Suppressor macrophage treated with lipopolysaccharide for 1 hour (primary cell): ENCODE results near the gene C1GALT1C1.
"Not testable (repeated sequence)": the region's sequence is repeated elsewhere in the genome, so short reads cannot be mapped to it uniquely, and the experiment has no call there.

Experiments used
- DNase-seq, 3 donors: peaks; one replicate each; pipeline ENCODE4 v3.0.0-alpha.2; 2020 to 2022

Gene C1GALT1C1

DNA sequence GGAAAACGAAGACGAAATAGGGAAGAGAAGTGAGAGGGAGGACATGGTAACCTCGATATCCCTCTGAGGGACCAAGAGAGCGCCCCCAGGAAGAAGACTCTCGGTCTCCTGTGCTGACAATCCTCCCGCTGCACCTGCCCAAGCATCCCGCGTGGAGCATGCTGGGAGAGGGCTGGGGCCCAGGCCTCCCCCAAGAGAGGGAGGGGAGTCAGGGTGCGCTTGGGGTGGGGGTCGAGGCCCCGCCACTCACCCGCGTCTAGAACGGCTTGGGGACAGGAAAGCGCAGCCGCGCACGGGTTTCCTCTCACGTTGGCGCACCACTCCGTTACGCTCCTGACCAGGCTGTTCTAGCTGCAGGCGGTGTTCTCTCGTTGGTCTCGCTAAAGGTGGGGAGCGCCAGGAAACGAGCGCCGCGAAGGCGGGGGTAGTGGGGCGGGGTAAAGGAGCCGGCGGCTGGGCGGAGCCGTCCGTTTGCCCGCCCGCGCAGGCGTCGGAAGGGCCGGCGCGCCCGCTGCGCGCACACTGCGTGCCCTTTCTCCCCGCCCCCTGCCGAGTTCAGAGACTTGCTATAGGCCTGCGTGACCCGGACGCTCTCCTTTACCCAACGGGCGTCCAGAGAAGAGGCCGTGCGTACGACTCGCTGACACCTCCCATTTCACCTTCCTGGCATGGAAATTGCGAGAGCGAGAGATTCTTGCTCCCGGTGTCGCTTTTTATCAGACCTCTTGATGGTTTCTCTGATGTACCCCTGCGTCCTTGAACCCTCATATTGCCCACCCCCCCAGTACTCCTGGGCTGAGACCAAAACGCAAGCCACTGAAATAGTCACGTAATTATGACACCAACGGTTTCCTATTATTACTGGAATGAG lies at the start of gene C1GALT1C1:
Gene C1GALT1C1 (minus strand): TSS at position 388 of the 871 bp plus-strand sequence. CDS start 2,888 bp downstream, outside the sequence.
- DNase-seq: peak; percentile 91 to 96 (median 93)

DNA sequence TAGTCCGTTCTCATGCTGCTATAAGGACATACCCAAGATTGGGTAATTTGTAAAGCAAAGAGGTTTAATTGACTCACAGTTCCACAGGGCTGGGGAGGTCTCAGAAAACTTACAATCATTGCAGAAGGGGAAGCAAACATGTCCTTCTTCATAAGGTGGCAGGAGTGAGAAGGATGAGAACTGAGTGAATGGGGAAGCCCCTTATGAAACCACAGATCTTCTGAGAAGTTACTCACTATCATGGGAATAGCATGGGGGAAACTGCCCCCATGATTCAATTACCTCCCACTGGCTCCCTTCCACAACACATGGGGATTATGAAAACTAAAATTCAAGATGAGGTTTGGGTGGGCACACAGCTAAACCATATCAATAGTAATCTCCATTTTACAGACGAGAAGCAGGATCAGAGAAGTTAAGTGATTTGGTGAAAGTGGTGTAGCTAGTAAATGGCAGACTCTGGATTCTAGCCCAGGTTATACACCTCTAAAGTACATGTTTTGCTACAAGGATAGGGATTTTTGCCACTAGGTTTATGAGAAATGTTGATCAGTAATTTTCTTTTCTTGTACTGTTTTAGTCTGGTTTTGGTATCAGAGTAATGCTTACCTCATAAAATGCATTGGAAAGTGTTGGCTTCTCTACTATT lies 47.3 kb upstream of the C1GALT1C1 start:
- peak; percentile 13 to 55 (median 46) for DNase-seq

DNA sequence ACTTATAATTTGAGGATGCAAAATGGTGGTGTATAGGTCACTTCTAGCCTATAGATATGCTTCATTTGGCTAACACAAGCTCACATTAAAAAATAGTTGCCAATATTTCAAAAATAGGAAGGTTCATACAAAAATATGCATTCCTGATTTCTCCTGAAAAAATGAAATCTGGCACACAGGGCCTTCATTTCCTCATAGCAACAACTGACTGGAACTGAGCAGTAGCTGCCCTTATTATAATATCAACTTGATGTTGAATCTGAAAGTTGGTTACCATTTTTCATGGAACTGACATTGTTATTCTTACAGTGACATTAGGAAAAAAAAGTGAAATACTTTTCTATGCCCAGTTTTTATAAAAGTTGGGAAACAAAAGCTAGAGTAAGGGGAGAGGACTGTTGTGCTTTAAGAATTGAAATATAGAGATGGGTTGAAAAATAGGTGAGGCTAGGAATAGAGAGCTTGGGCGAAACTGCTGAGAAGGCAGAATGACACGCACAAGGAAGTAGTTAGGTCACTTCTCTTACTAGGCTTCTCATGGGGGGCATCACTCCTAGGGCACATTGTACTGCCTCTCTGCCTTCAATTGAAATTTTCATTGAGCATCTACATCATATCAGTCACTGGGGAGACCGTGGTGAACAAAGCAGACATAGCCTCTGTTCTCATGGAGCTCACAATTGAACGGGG lies 43.1 kb upstream of the C1GALT1C1 start:
- DNase-seq: no peak

DNA sequence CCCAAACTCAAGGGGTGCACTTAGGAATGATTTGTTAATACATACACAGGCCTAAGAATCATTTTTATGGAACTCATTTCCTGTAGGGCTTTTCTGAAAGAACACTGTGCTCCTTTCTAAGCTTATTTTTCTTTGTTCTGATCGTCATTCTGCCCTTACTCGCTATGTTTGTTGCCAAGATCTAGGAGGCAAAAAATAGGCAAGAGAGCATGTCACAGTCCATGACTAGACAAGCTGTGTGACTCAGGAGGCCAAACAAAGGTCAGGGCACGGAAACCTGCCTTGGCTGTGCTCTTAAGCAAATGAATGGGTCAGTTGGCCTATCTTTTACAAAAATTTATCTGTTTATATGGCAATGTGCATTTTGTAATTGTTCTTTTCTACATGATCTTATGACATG lies 42.5 kb upstream of the C1GALT1C1 start:
- DNase-seq: peak in 1 of 3 donors; percentile 11

DNA sequence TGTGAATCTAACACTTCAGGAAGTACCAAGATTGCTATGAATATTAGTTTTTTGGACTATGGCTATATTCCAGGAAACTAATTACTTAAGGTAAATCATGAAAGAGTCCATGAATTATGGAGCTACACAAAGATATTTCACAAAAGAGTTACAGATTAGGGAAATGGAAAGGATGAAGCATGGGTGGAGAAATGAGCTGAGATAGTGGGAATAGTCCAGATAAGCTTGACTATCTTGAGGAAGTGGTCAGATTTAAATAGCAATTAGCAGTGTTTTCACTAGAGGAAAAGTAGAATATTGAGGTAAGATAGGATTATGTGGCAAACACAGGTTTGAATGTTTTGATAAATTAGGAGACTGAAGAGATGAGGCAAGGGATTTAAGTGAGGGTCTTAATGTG lies 42.1 kb upstream of the C1GALT1C1 start:
- no peak for DNase-seq

DNA sequence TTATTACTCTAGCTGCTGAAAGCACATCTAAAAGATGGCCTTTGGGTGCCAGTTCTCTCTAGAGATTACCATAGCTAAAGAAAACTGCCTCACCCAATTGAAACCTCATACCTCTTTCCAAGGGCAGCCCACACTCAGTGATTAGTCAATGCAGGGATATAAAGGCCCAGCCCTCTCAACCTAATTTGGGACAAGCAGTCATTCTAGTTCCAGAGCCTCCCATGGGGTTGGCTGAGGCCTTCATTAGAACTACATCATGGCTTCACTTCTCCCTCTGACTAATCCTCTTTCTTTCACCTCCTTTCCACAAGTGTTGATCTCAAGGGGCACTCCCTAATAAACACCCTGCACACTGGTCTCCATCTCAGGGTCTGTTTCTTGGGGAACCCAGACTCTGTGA lies 38.5 kb upstream of the C1GALT1C1 start:
- DNase-seq: no peak

DNA sequence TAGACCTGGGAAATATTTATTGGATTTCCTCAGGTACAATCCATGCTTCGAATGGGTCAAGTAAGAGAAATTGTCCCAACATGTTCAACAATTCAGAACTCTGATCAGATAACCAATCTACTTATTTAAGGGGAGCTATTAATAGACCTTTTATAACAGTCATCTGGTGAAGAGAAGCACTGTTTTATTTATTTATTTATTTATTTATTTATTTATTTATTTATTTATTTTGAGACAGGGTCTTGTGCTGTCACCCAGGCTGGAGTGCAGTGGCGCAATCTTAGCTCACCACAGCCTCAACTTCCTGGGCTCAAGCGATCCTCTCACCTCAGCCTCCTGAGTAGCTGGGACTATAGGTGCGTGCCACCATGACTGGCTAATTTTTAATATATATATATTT lies 34.7 kb upstream of the C1GALT1C1 start:
- not testable (repeated sequence) for DNase-seq

DNA sequence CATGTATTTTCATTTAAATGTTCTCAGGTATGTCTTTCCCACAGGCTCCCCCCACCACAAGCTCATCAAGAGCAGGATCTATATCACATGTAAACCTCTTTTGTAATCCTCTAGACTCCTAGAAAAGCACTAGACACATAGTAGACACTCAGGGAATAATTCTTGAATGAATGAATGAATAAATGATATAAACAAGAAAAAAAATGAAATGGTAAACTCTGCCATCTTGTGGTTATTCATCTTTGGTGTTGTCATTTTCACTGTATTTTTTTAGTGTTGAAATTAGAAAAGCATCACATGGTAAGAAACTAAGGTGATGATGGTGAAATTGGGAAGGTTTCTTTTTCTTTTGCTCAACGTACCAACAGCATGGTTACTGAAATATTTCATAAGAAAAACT lies 34.2 kb upstream of the C1GALT1C1 start:
- DNase-seq: peak in 2 of 3 donors; percentile 47 to 57

DNA sequence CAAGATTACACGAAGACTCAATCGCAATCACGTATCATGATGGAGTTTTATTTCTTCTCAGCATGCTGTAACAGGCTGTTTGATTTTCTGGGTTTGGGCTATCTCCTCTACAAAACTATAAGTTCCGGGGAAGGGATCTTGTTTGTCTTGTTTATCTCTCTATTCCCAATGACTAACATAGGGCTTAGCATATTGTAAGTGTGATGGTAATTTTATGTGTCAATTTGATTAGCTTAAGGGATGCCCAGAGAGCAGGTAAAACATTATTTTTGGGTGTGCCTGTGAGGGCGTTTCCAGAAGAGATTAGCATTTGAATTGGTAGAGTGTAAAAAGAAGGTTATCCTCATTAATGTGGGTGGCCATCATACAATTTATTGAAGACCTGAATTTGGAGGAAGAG lies 32.8 kb upstream of the C1GALT1C1 start:
- no peak for DNase-seq

DNA sequence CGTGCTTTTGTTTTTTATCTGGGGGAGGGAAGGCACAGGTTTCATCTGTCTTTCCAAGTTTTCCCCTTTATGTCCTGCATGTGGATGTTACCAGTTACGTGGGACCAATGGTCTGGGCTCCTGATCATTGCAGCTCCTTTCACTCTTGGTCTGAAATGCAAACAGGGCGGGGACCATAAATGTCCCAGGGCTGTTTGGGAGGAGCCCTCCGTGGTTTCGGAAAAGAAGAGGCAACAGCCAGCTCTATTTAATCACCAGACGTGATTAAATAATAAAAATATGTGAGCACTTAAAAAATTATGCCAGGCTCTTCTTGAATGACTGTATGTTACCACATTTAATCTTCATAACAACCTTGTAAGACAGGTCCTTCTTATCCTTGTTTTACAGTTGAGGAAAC lies 30.8 kb upstream of the C1GALT1C1 start:
- DNase-seq: no peak

DNA sequence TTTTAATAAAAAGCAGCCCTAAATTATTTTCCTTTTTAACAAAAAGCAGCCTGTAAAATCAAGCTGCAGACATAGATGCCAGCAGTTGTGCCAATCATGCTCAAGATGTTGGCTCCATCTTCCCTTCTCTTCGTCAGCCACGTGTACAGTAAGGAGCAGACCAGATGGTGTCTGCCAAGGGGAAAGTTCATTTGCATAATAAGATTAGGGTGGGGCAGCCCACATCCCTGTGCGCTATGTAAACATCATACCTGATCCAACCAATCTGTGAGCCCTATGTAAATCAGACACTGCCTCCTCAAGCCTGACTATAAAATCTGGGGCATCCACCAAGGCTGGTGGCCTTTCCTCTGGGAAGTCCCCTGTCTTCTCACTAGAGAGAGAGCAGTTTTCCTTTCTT lies 23.1 kb upstream of the C1GALT1C1 start:
- peak in 2 of 3 donors; percentile 21 to 44 for DNase-seq

DNA sequence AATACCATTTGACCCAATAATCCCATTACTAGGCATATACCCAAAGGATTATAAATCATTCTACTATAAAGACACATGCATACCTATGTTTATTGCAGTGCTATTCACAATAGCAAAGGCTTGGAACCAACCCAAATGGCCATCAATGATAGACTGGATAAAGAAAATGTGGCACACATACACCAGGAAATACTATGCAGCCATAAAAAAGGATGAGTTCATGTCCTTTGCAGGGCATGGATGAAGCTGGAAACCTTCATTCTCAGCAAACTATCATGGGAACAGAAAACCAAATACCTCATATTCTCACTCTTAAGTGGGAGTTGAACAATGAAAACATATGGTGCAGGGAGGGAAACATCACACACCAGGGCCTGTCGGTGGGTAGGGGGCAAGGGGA lies 22.4 kb upstream of the C1GALT1C1 start:
- not testable (repeated sequence) for DNase-seq

DNA sequence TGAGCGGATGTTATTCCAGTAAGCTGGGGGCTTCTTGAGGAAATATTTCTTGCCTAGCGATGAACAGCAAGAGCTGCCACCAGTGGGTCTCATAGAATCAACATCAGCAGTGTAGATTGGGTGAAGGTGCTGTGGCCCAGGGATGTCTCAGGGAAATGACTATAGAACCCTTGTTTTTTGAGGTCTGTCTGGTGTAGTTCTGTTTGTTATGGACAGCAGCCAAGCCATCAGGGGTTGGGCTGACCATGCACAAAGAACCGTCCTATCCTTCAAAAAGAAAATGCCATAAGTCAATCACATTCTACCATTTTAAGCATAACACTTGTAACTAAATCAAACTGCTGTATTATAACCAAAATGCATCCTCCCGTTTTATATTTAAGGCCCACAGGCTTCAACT lies 17.3 kb upstream of the C1GALT1C1 start:
- no peak for DNase-seq

DNA sequence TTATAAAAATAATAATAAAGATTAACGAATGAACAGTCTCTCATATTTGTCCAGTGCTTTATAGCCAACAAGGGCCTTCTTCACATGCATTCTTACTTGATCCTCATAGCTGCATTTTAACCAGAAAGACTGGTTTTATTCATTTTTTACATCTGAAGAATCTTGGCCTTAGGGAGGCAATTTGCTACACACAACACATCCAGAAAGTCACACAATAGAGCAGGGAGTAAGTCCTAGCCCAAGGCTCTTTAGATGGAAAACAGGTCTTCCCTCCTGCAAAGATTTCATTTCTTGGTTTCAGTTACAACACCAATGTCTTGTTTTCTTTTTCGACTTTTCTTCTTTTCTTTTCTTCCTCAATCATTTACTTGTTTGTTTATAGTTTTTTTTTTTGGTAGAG lies 13.0 kb upstream of the C1GALT1C1 start:
- no peak for DNase-seq

DNA sequence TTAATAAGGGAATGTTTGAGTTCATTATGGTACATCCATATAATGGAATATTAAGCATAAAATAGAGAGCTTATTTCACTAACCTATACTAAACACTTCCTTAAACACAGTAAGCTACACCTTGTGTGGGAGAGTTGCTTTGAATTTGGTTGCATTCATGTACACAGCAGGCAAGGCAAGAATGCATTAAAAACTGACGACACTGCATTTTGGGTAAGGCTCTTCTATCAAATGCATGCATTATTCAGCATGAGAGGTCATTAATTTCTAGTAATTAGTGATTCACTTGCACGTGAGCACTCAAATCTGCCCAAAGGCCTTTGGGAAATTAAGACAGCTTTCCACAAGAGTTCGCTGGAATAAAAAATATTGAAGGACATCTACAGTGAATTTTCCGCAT lies 8.8 kb upstream of the C1GALT1C1 start:
- DNase-seq: no peak

DNA sequence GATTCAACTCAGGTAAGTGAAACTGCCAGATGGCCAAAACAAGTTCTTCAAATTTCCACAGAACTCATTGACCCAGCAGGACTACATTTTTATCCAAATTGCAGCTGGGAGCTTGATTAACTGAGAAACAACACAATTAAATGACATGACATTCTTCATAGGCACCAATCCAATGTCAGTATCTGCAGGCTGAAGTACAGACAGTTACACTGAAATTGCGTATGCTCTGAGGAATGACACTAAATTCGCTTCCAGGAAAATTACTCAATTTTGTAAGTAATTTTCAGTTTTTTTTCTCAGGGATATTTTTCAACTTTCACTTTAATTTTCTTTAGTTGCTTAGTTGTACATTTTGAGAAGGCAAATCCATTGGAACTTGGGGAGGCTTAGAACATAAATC lies 4.5 kb downstream of the C1GALT1C1 start:
- DNase-seq: no peak

DNA sequence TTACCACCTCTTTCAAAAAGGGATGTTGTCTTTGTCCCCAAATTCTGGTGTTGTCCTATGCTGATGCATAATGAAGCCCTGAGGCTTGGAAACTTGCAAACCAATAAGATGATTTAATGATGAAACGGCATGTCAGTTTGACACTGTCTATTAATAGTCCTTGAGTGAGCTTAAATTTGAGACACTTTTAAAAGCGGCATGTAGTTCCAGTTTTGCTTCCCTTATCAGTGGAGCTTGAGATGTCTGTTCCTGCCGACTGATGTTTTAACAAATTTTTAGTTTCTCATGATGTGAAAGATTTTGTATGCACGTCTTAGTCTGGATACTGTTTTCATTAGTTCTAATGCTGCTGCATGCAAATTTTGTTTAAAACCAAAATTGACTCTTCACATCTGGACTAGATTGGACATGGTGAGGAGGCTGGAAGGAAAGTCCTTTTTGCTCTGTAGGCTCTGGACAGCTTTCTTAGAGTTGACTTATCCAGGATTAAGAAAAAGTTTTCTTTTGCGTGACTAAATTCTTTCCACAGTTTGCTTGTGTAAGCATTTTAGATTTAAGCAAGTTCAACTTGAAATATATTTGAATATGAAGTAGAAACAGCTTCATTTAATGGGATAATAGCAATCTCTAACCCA lies 11.7 kb downstream of the C1GALT1C1 start:
- no peak for DNase-seq

DNA sequence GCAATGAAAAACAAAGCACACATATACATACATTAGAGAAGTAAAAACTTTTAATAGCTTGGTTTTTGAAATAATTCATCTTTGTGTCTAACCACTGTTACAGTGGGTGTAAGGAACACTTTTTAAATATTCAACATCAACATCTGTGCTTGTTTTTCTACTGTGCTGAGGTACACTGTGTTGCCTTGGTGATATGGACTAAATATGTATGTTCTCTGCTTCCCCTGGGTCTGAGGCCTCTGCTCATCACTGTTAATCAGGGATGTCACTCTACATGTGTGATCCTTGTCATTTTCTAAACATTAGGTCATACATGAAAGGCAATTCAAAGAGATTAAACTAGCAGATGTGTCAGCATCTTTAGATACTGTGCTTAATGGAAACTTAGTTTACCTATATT lies 15.0 kb downstream of the C1GALT1C1 start:
- DNase-seq: no peak

DNA sequence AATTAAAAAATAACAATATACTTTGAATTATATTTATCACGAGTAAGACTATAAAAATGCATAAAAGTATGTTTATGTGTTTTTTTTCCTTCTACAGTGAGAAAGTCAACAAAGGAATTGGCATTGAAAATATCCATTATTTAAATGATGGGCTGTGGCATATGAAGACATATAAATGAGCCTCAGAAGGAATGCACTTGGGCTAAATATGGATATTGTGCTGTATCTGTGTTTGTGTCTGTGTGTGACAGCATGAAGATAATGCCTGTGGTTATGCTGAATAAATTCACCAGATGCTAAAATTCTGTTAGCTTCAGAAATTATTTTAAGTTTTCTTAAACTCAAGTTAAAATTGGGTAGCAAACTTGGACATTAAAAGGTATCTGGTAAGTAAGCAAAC lies 17.8 kb downstream of the C1GALT1C1 start:
- no peak for DNase-seq

DNA sequence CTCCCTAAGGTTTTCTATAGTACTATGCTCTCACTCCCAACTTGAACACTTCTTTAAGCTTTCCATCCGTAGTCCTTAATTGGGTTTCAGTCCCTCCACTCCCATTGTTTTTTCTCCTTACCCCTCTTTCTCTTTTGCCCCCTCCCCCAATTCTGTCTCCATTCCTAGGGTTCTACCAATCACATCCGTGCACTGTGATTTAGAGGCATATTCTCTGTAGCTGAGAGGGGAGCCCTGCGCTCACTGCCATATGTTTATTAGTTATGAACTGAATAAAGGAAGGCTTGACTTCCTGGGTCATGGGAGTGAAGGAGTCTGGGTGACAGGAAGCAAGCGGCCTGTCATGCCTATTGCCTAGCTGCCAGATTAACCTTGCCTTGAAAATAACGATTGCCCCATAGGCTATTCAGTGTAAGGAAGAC lies 25.5 kb downstream of the C1GALT1C1 start:
- peak; percentile 41 to 58 (median 43) for DNase-seq

DNA sequence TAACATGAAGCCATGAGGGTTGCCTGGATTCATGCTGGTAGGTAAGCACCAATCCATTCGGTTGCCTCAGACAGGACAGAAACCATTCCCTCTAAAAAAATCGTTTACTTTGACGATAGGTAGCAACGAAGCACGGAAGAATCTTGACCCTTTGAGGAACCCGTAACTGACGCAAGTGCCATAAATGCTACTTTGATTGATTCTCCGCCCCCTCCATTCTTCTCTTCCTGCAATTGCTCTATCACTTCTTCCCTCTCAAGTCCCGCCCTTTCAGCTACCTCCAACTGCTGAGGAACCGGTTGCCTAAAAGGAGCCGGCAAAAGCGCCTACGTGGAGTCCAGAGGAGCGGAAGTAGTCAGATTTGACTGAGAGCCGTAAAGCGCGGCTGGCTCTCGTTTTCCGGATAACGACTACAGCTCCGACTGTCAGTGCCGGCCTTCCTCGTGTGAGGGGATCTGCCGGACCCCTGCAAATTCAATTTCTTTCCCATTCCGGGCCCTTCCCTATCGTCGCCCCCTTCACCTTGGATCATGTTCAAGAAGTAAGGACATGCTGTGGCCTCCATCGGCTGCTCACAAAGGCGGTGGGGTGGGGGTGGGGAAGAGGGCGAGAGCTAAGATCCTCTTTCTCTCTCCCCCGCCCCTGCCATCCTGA lies 26.0 kb downstream of the C1GALT1C1 start, which contains the start of gene MCTS1:
Gene MCTS1 (plus strand): TSS at position 395 of the 654 bp plus-strand sequence. CDS start 136 bp downstream, at position 531.
- peak; percentile 77 to 82 (median 78) for DNase-seq

DNA sequence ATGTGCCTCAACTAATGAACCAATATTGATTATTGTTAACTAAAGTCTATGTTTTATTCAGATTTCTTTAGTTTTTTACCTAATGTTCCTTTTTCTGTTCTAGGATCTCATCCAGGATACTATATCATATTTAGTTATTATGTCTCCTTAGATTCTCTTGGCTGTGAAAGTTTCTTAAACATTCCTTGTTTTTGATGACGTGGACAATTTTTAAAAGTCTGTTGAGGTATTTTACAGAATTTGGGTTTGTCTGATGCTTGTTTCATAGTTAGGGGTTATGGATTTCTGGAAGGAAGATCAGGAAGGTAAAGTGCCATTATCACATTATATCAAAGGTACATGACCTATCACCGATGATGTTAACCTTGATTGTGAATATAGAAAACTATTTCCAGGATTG lies 44.2 kb downstream of the C1GALT1C1 start:
- no peak for DNase-seq
